Measurements from ENCODE around the gene NPHP1. TPM values are rescaled to one million over a fixed set of nuclear protein-coding genes. Genes with fewer than 3 reads are reported as not detected.

The NPHP1 gene
- total and polyA plus RNA-seq, 2 of the 8 experiments (the other 6 are each of a cell fraction or from before 2014, with no cell fraction given), result 1.4 to 2.8 TPM

- TF ChIP-seq RNF2 (IDR thresholded peaks at IDR 0.05; ENCODE audit: borderline replicate concordance, low read depth, low read length, missing control alignments, poor library complexity, severe bottlenecking) (no peak), TBP (IDR thresholded peaks at IDR 0.05; ENCODE audit: low read depth, low read length) (no peak)
Observed at GRCh38 chr2:110121592-110121991, 83.2 kb downstream of the NPHP1 start (continued).
